HG02973 (cell line): ENCODE measurements around the gene ZG16B.

Source experiments
- ATAC-seq: cut with Tn5 transposase; IDR thresholded peaks from one replicate; pipeline ENCODE4 v1.9.1; 2021; ENCODE audit warnings: moderate library complexity; ENCODE audit not compliant: unreplicated experiment

The ZG16B gene

GRCh38 chr16:2841606-2842339 lies 11.7 kb downstream of the ZG16B start:
- ATAC-seq = no peak

- no peak for ATAC-seq
Observed at GRCh38 chr16:2842340-2843000, 12.4 kb downstream of the ZG16B start.

- no peak for ATAC-seq
Observed at GRCh38 chr16:2843526-2843925, 13.4 kb downstream of the ZG16B start.

GRCh38 chr16:2845116-2845515 lies 15.0 kb downstream of the ZG16B start:
- no peak for ATAC-seq

GRCh38 chr16:2846511-2847310 lies 16.6 kb downstream of the ZG16B start:
- ATAC-seq = no peak

GRCh38 chr16:2848933-2849725 lies 19.0 kb downstream of the ZG16B start:
- ATAC-seq = no peak

- ATAC-seq = no peak
Observed at GRCh38 chr16:2852003-2852730, 22.1 kb downstream of the ZG16B start.

GRCh38 chr16:2852731-2853507 lies 22.8 kb downstream of the ZG16B start:
- no peak for ATAC-seq

- no peak for ATAC-seq
Observed at GRCh38 chr16:2853531-2854073, 23.5 kb downstream of the ZG16B start.

GRCh38 chr16:2854700-2855309 lies 24.7 kb downstream of the ZG16B start:
- no peak for ATAC-seq

- ATAC-seq = no peak
Observed at GRCh38 chr16:2855536-2855935, 25.4 kb downstream of the ZG16B start.

GRCh38 chr16:2856061-2856670 lies 26.1 kb downstream of the ZG16B start:
- no peak for ATAC-seq

- ATAC-seq = no peak
Observed at GRCh38 chr16:2856686-2857450, 26.8 kb downstream of the ZG16B start.

- no peak for ATAC-seq
Observed at GRCh38 chr16:2857451-2858244, 27.5 kb downstream of the ZG16B start, which contains the start of gene PRSS22. Gene PRSS22 (minus strand): TSS chr16:2858170. CDS start chr16:2858104, 66 bp downstream.

- ATAC-seq = no peak
Observed at GRCh38 chr16:2858245-2859025, 28.3 kb downstream of the ZG16B start.

GRCh38 chr16:2859686-2860265 lies 29.7 kb downstream of the ZG16B start:
- no peak for ATAC-seq
